Activated T-cell treated with anti-CD3 and anti-CD28 coated beads, Interleukin-2, amount 50 U/mL, for 4 hours (primary cell): ENCODE results near the gene ETV1. TPM values are rescaled to one million over a fixed set of nuclear protein-coding genes. Genes with fewer than 3 reads are reported as not detected.

ENCODE experiments used
- ATAC-seq, 2 donors: fragments of 200-7000 bp; cut with Tn5 transposase; one replicate each; pipeline ENCODE4 v1.10.0; 2021
- DNase-seq: peaks from one replicate; pipeline ENCODE4 v3.0.0-alpha.2; 2020
- H3K27me3 Mint-ChIP-seq: one replicate; pipeline ENCODE4 v1.8.0; 2021; ENCODE audit warnings: low read depth, mixed read lengths
- H3K36me3 Mint-ChIP-seq: one replicate; pipeline ENCODE4 v1.8.0; 2022; ENCODE audit warnings: mixed read lengths; ENCODE audit not compliant: insufficient read depth
- H3K4me1 Mint-ChIP-seq: one replicate; pipeline ENCODE4 v1.8.0; 2021; ENCODE audit warnings: low read depth, mixed read lengths
- H3K4me3 Mint-ChIP-seq: one replicate; pipeline ENCODE4 v1.8.0; 2021; ENCODE audit warnings: mild to moderate bottlenecking, moderate library complexity, mixed read lengths
- H3K9me3 Mint-ChIP-seq: one replicate; pipeline ENCODE4 v1.8.0; 2021; ENCODE audit warnings: mixed read lengths
- total RNA-seq, 3 donors: library from RNA; stranded (reverse); gene quantifications; one replicate each; pipeline ENCODE4 v1.2.1, GENCODE V29; 2021

ETV1 gene
- total RNA-seq, 3 donors from 2014 or later, result 0.11 to 0.16 TPM; not detected in 1

- no peak overlapping the region for H3K4me3 Mint-ChIP-seq
- no peaks in the 10 kb centered on the region for H3K4me1 Mint-ChIP-seq
- no peak for DNase-seq
- no peak for ATAC-seq
- H3K9me3 Mint-ChIP-seq, result no peaks in the 10 kb centered on the region
- H3K36me3 Mint-ChIP-seq, result no peaks in the 10 kb centered on the region
- H3K27me3 Mint-ChIP-seq, result no peaks in the 10 kb centered on the region
Observed at GRCh38 chr7:13991791-13992595, 2.5 kb upstream of the ETV1 start.

- H3K4me1 Mint-ChIP-seq, result no peaks in the 10 kb centered on the region
Observed at GRCh38 chr7:13990984-13991790, 1.7 kb upstream of the ETV1 start.

GRCh38 chr7:13990319-13990983 lies 985 bp upstream of the ETV1 start:
- H3K36me3 Mint-ChIP-seq, result no peaks in the 10 kb centered on the region
- H3K9me3 Mint-ChIP-seq, result no peaks in the 10 kb centered on the region
- H3K27me3 Mint-ChIP-seq, result peaks cover 5% of the 10 kb centered on the region
- no peaks in the 10 kb centered on the region for H3K4me1 Mint-ChIP-seq
- peak; percentile 16 to 54 for ATAC-seq
- no peak overlapping the region for H3K4me3 Mint-ChIP-seq
- DNase-seq, result no peak

More at GRCh38 chr7:13990984-13991790, 1.7 kb upstream of the ETV1 start:
- DNase-seq, result peak; percentile 55
- Mint-ChIP-seq H3K27me3 (peaks cover 5% of the 10 kb centered on the region), H3K9me3 (no peaks in the 10 kb centered on the region), H3K4me3 (no peak overlapping the region), H3K36me3 (no peaks in the 10 kb centered on the region)
- ATAC-seq, result peak; percentile 80 to 81

- ATAC-seq (peak; percentile 19 to 30), DNase-seq (no peak)
- Mint-ChIP-seq H3K4me3 (no peak overlapping the region), H3K4me1 (no peaks in the 10 kb centered on the region), H3K27me3 (peaks cover 5% of the 10 kb centered on the region), H3K9me3 (no peaks in the 10 kb centered on the region), H3K36me3 (no peaks in the 10 kb centered on the region)
Observed at GRCh38 chr7:13989949-13990305, 461 bp upstream of the ETV1 start.

GRCh38 chr7:13988731-13989125 lies 738 bp downstream of the ETV1 start:
- no peak for DNase-seq
- no peak for ATAC-seq
- Mint-ChIP-seq H3K9me3 (no peaks in the 10 kb centered on the region), H3K4me1 (no peaks in the 10 kb centered on the region), H3K4me3 (no peak overlapping the region), H3K27me3 (peaks cover 9% of the 10 kb centered on the region), H3K36me3 (no peaks in the 10 kb centered on the region)

GRCh38 chr7:13988065-13988464 lies 1.4 kb downstream of the ETV1 start:
- DNase-seq (no peak), ATAC-seq (no peak)
- peaks cover 10% of the 10 kb centered on the region for H3K27me3 Mint-ChIP-seq

GRCh38 chr7:13987395-13987794 lies 2.1 kb downstream of the ETV1 start:
- peaks cover 10% of the 10 kb centered on the region for H3K27me3 Mint-ChIP-seq
- no peaks in the 10 kb centered on the region for H3K36me3 Mint-ChIP-seq
- no peaks in the 10 kb centered on the region for H3K9me3 Mint-ChIP-seq
- ATAC-seq (no peak), DNase-seq (no peak)
- H3K4me1 Mint-ChIP-seq, result peaks cover 4% of the 10 kb centered on the region
- H3K4me3 Mint-ChIP-seq, result no peak overlapping the region

More at GRCh38 chr7:13988065-13988464, 1.4 kb downstream of the ETV1 start:
- Mint-ChIP-seq H3K36me3 (no peaks in the 10 kb centered on the region), H3K9me3 (no peaks in the 10 kb centered on the region), H3K4me3 (no peak overlapping the region), H3K4me1 (peaks cover 1% of the 10 kb centered on the region)

GRCh38 chr7:13986208-13986607 lies 3.3 kb downstream of the ETV1 start:
- Mint-ChIP-seq H3K36me3 (no peaks in the 10 kb centered on the region), H3K27me3 (peaks cover 12% of the 10 kb centered on the region), H3K4me3 (no peak overlapping the region), H3K4me1 (peaks cover 4% of the 10 kb centered on the region), H3K9me3 (no peaks in the 10 kb centered on the region)
- ATAC-seq (no peak), DNase-seq (no peak)

- Mint-ChIP-seq H3K9me3 (no peaks in the 10 kb centered on the region), H3K4me3 (no peak overlapping the region), H3K36me3 (no peaks in the 10 kb centered on the region), H3K4me1 (peaks cover 4% of the 10 kb centered on the region), H3K27me3 (peaks cover 18% of the 10 kb centered on the region)
- no peak for ATAC-seq
- no peak for DNase-seq
Observed at GRCh38 chr7:13984831-13985685, 4.4 kb downstream of the ETV1 start.

GRCh38 chr7:13984061-13984460 lies 5.4 kb downstream of the ETV1 start:
- H3K4me3 Mint-ChIP-seq, result no peak overlapping the region
- ATAC-seq (no peak), DNase-seq (no peak)
- H3K27me3 Mint-ChIP-seq, result peaks cover 18% of the 10 kb centered on the region
- peaks cover 4% of the 10 kb centered on the region for H3K4me1 Mint-ChIP-seq
- no peaks in the 10 kb centered on the region for H3K9me3 Mint-ChIP-seq
- H3K36me3 Mint-ChIP-seq, result no peaks in the 10 kb centered on the region

- DNase-seq (no peak), ATAC-seq (no peak)
- Mint-ChIP-seq H3K4me1 (peaks cover 4% of the 10 kb centered on the region), H3K27me3 (peaks cover 18% of the 10 kb centered on the region), H3K9me3 (no peaks in the 10 kb centered on the region), H3K36me3 (no peaks in the 10 kb centered on the region), H3K4me3 (no peak overlapping the region)
Observed at GRCh38 chr7:13982940-13983677, 6.4 kb downstream of the ETV1 start.

GRCh38 chr7:13981070-13981469 lies 8.4 kb downstream of the ETV1 start:
- Mint-ChIP-seq H3K36me3 (no peaks in the 10 kb centered on the region), H3K27me3 (peaks cover 13% of the 10 kb centered on the region), H3K9me3 (no peaks in the 10 kb centered on the region), H3K4me3 (no peak overlapping the region), H3K4me1 (peaks cover 4% of the 10 kb centered on the region)
- ATAC-seq, result no peak
- no peak for DNase-seq

- no peaks in the 10 kb centered on the region for H3K9me3 Mint-ChIP-seq
- ATAC-seq (no peak), DNase-seq (no peak)
- H3K27me3 Mint-ChIP-seq, result peaks cover 13% of the 10 kb centered on the region
- H3K4me1 Mint-ChIP-seq, result peaks cover 4% of the 10 kb centered on the region
- no peak overlapping the region for H3K4me3 Mint-ChIP-seq
- no peaks in the 10 kb centered on the region for H3K36me3 Mint-ChIP-seq
Observed at GRCh38 chr7:13980474-13980873, 9.0 kb downstream of the ETV1 start.
